A549 (cell line): ENCODE measurements around the gene SHKBP1. TPM values are rescaled to one million over a fixed set of nuclear protein-coding genes. Genes with fewer than 3 reads are reported as not detected.

Experiments
- ATAC-seq, 2 experiments: fragments of 200-7000 bp in 1 of 2; fragments of >200 bp in 1 of 2; cut with Nextera tagmentation in 1 of 2; cut with Tn5 transposase in 1 of 2; 3 replicates each; pipeline versions ENCODE4 v1.8.0 to v1.9.1; 2018 to 2020; ENCODE audit warnings: mild to moderate bottlenecking in 1 of 2, moderate library complexity in 1 of 2
- CTCF ChIA-PET: fragments of 300-600 bp; sonication (Branson Sonifier 250); formaldehyde crosslinking; extraction: SDS; loops from one replicate; lab custom pipeline; 2021; ENCODE audit warnings: antibody characterized with exemption, inconsistent platforms; lab: Yijun Ruan, JAX
- POLR2A ChIA-PET: fragments of 350-600 bp; formaldehyde crosslinking; extraction: SDS; loops from one replicate; lab custom pipeline; 2021; ENCODE audit warnings: antibody characterized with exemption, inconsistent platforms; lab: Yijun Ruan, JAX
- DNase-seq, 2 experiments: peaks; one replicate each; pipeline versions ENCODE4 v3.0.0 to v3.0.0-alpha.2; 2011 to 2016; ENCODE audit warnings: low read depth in 1 of 2, low spot score in 1 of 2
- FAIRE-seq: peaks from 2 replicates; lab custom pipeline; 2011; peaks lifted over from hg19 to GRCh38; lab: Jason Lieb, UNC
- H3K27ac ChIP-seq, 2 experiments: fragments of >200 bp; sonication (Bioruptor Twin); formaldehyde crosslinking; 3 replicates each; pipeline ENCODE4 v1.5.1; 2016 to 2017
- H3K4me1 ChIP-seq: fragments of >200 bp; sonication (Bioruptor Twin); formaldehyde crosslinking; 3 replicates; pipeline ENCODE4 v1.6.1; 2016
- H3K4me2 ChIP-seq: fragments of >200 bp; sonication (Bioruptor Twin); formaldehyde crosslinking; 3 replicates; pipeline ENCODE4 v1.6.1; 2016
- H3K4me3 ChIP-seq: fragments of >200 bp; sonication (Bioruptor Twin); formaldehyde crosslinking; 3 replicates; pipeline ENCODE4 v1.5.1; 2016
- H3K9me3 ChIP-seq: fragments of >200 bp; sonication (Bioruptor Twin); formaldehyde crosslinking; 3 replicates; pipeline ENCODE4 v1.6.1; 2016
- CEBPB ChIP-seq, 2 experiments: fragments of >200 bp in 1 of 2; sonication (Bioruptor Twin) in 1 of 2; formaldehyde crosslinking in 1 of 2; IDR thresholded peaks; 2 replicates each; pipeline ENCODE4 v1.6.1; 2012 to 2016
- EHF ChIP-seq: fragments of 250-450 bp; sonication (Bioruptor Pico); IDR thresholded peaks from 2 replicates; pipeline ENCODE4 v1.5.0; 2020; ENCODE audit warnings: mild to moderate bottlenecking
- JUN ChIP-seq, 2 experiments: fragments of >200 bp; sonication (Bioruptor Twin); formaldehyde crosslinking; IDR thresholded peaks; 2 replicates in 1 of 2; 3 replicates in 1 of 2; pipeline ENCODE4 v1.6.1; 2016 to 2017
- MAZ ChIP-seq: fragments of 150-350 bp; IDR thresholded peaks from 2 replicates; pipeline ENCODE4 v1.6.1; 2014; ENCODE audit warnings: antibody characterized with exemption, low read depth, low read length, borderline replicate concordance
- MYC ChIP-seq: IDR thresholded peaks from 2 replicates; pipeline ENCODE4 v1.6.1; 2012; ENCODE audit warnings: mild to moderate bottlenecking, inconsistent platforms, low read length, improper control_type of control experiment, borderline replicate concordance
- NR3C1 ChIP-seq: fragments of >200 bp; sonication (Bioruptor Twin); formaldehyde crosslinking; IDR thresholded peaks from 3 replicates; pipeline ENCODE4 v1.6.1; 2017
- PHF8 ChIP-seq: fragments of 200-600 bp; sonication (generic); IDR thresholded peaks from 2 replicates; pipeline ENCODE4 v1.6.1; 2016; ENCODE audit warnings: low read depth, mild to moderate bottlenecking, antibody characterized with exemption, moderate library complexity, borderline replicate concordance
- RARB ChIP-seq: fragments of 250-450 bp; sonication (Bioruptor Pico); IDR thresholded peaks from 2 replicates; pipeline ENCODE4 v1.8.0; 2021; ENCODE audit warnings: mild to moderate bottlenecking, moderate library complexity
- RCOR1 ChIP-seq: fragments of 150-350 bp; IDR thresholded peaks from 2 replicates; pipeline ENCODE4 v1.6.1; 2014; ENCODE audit warnings: antibody characterized with exemption, low read length, low read depth
- SMC3 ChIP-seq: fragments of >200 bp; sonication (Bioruptor Twin); formaldehyde crosslinking; IDR thresholded peaks from 3 replicates; pipeline ENCODE4 v1.6.1; 2018; ENCODE audit warnings: inconsistent platforms
- TFCP2L1 ChIP-seq: fragments of 250-450 bp; sonication (Bioruptor Pico); IDR thresholded peaks from 2 replicates; pipeline ENCODE4 v1.5.0; 2021; ENCODE audit warnings: mild to moderate bottlenecking
- ZC3H11A ChIP-seq: fragments of 450-650 bp; IDR thresholded peaks from 2 replicates; pipeline ENCODE4 v1.6.1; 2014; ENCODE audit warnings: antibody characterized with exemption, mild to moderate bottlenecking
- WGBS: methylation state at CpG from one replicate; pipeline ENCODE4 v1.1.6; 2017; ENCODE audit errors: missing lambda C conversion rate; 5-methylcytosine and 5-hydroxymethylcytosine counted together
- polyA plus RNA-seq, 4 experiments: library from polyadenylated mRNA; depleted of rRNA in 3 of 4; stranded (reverse); fragments of >200 nt; fragmentation: RNase III in 1 of 4; extraction: RNeasy Plus Mini Kit Qiagen cat#74134 plus additional on column Dnase treatment in 1 of 4; gene quantifications; 2 replicates in 3 of 4; 3 replicates in 1 of 4; pipeline ENCODE4 v1.2.3, GENCODE V29; 2011 to 2017
- TF ChIP-seq, protein P1 (sequence below): fragments of 250-450 bp; sonication (Bioruptor Pico); IDR thresholded peaks from 2 replicates; pipeline ENCODE4 v1.5.0; 2021; ENCODE audit warnings: mild to moderate bottlenecking, moderate library complexity, borderline replicate concordance
- TF ChIP-seq, protein P2 (sequence below): fragments of >200 bp; sonication (Bioruptor Twin); formaldehyde crosslinking; IDR thresholded peaks from 3 replicates; pipeline ENCODE4 v1.6.1; 2016
- TF ChIP-seq, protein P3 (sequence below): fragments of >200 bp; sonication (Bioruptor Twin); formaldehyde crosslinking; IDR thresholded peaks from 3 replicates; pipeline ENCODE4 v1.5.1; 2016
- TF ChIP-seq, protein P4 (sequence below): fragments of 200-600 bp; sonication (generic); IDR thresholded peaks from 2 replicates; pipeline ENCODE4 v1.6.1; 2016; ENCODE audit warnings: antibody characterized with exemption, mild to moderate bottlenecking, moderate library complexity
- TF ChIP-seq, protein P5 (sequence below): fragments of 150-350 bp; IDR thresholded peaks from 2 replicates; pipeline ENCODE4 v1.6.1; 2014; ENCODE audit warnings: low read depth, mild to moderate bottlenecking, low read length

SHKBP1 gene
- polyA plus RNA-seq, 2 of the 4 experiments (the other 2 are of a cell fraction), result 75.2 to 123 TPM

GRCh38 chr19:40626918-40627317, 50.2 kb downstream of the SHKBP1 start:
- WGBS, result 94% methylated on average over 22 of the region's 24 CpGs
- ChIA-PET CTCF (interaction anchor here (0.6 to 15.6 kb wide), 7 partner anchors 7 to 206 kb away, joined by 3 to 423 read pairs (median 5); no protein-coding TSS in a partner anchor), POLR2A (no interaction called here)
- Histone ChIP-seq H3K9me3 (no peaks in the 10 kb centered on the region), H3K4me1 (peaks cover 6% of the 10 kb centered on the region; the same call in 2 of the 3 replicates), H3K4me2 (no peak overlapping the region), H3K4me3 (no peak overlapping the region), H3K27ac (no peak overlapping the region)
- TF ChIP-seq TFCP2L1 (CRISPR knock-in tag) (no peak), PHF8 (no peak), RCOR1 (no peak), RARB (CRISPR knock-in tag) (no peak), EHF (CRISPR knock-in tag) (no peak), SMC3 (no peak), NR3C1 (no peak), CEBPB (IDR thresholded peaks at IDR 0.05) (no peak), JUN (IDR thresholded peaks at IDR 0.05) (no peak), MAZ (no peak), ZC3H11A (no peak), MYC (no peak)
- TF ChIP-seq, protein P1, sequence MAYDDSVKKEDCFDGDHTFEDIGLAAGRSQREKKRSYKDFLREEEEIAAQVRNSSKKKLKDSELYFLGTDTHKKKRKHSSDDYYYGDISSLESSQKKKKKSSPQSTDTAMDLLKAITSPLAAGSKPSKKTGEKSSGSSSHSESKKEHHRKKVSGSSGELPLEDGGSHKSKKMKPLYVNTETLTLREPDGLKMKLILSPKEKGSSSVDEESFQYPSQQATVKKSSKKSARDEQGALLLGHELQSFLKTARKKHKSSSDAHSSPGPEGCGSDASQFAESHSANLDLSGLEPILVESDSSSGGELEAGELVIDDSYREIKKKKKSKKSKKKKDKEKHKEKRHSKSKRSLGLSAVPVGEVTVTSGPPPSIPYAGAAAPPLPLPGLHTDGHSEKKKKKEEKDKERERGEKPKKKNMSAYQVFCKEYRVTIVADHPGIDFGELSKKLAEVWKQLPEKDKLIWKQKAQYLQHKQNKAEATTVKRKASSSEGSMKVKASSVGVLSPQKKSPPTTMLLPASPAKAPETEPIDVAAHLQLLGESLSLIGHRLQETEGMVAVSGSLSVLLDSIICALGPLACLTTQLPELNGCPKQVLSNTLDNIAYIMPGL (CRISPR knock-in tag), result no peak
- TF ChIP-seq, protein P2, sequence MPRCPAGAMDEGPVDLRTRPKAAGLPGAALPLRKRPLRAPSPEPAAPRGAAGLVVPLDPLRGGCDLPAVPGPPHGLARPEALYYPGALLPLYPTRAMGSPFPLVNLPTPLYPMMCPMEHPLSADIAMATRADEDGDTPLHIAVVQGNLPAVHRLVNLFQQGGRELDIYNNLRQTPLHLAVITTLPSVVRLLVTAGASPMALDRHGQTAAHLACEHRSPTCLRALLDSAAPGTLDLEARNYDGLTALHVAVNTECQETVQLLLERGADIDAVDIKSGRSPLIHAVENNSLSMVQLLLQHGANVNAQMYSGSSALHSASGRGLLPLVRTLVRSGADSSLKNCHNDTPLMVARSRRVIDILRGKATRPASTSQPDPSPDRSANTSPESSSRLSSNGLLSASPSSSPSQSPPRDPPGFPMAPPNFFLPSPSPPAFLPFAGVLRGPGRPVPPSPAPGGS, result no peak
- TF ChIP-seq, protein P3, sequence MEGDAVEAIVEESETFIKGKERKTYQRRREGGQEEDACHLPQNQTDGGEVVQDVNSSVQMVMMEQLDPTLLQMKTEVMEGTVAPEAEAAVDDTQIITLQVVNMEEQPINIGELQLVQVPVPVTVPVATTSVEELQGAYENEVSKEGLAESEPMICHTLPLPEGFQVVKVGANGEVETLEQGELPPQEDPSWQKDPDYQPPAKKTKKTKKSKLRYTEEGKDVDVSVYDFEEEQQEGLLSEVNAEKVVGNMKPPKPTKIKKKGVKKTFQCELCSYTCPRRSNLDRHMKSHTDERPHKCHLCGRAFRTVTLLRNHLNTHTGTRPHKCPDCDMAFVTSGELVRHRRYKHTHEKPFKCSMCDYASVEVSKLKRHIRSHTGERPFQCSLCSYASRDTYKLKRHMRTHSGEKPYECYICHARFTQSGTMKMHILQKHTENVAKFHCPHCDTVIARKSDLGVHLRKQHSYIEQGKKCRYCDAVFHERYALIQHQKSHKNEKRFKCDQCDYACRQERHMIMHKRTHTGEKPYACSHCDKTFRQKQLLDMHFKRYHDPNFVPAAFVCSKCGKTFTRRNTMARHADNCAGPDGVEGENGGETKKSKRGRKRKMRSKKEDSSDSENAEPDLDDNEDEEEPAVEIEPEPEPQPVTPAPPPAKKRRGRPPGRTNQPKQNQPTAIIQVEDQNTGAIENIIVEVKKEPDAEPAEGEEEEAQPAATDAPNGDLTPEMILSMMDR, result no peak
- TF ChIP-seq, protein P4, sequence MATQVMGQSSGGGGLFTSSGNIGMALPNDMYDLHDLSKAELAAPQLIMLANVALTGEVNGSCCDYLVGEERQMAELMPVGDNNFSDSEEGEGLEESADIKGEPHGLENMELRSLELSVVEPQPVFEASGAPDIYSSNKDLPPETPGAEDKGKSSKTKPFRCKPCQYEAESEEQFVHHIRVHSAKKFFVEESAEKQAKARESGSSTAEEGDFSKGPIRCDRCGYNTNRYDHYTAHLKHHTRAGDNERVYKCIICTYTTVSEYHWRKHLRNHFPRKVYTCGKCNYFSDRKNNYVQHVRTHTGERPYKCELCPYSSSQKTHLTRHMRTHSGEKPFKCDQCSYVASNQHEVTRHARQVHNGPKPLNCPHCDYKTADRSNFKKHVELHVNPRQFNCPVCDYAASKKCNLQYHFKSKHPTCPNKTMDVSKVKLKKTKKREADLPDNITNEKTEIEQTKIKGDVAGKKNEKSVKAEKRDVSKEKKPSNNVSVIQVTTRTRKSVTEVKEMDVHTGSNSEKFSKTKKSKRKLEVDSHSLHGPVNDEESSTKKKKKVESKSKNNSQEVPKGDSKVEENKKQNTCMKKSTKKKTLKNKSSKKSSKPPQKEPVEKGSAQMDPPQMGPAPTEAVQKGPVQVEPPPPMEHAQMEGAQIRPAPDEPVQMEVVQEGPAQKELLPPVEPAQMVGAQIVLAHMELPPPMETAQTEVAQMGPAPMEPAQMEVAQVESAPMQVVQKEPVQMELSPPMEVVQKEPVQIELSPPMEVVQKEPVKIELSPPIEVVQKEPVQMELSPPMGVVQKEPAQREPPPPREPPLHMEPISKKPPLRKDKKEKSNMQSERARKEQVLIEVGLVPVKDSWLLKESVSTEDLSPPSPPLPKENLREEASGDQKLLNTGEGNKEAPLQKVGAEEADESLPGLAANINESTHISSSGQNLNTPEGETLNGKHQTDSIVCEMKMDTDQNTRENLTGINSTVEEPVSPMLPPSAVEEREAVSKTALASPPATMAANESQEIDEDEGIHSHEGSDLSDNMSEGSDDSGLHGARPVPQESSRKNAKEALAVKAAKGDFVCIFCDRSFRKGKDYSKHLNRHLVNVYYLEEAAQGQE, result no peak
- TF ChIP-seq, protein P5, sequence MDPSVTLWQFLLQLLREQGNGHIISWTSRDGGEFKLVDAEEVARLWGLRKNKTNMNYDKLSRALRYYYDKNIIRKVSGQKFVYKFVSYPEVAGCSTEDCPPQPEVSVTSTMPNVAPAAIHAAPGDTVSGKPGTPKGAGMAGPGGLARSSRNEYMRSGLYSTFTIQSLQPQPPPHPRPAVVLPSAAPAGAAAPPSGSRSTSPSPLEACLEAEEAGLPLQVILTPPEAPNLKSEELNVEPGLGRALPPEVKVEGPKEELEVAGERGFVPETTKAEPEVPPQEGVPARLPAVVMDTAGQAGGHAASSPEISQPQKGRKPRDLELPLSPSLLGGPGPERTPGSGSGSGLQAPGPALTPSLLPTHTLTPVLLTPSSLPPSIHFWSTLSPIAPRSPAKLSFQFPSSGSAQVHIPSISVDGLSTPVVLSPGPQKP, result no peak
- ATAC-seq (no peak), FAIRE-seq (no peak), DNase-seq (no peak)
